ENCODE data around the gene C9orf85. TPM values are rescaled to one million over a fixed set of nuclear protein-coding genes. Genes with fewer than 3 reads are reported as not detected.

Gene C9orf85
- total RNA-seq, 1 donor from 2014 or later = 29.3 TPM

- H3K27me3 ChIP-seq = no peaks in the 10 kb centered on the region
- no peaks in the 10 kb centered on the region for H3F3A ChIP-seq (ENCODE audit: low read depth)
- no peak for DNase-seq (ENCODE audit: low spot score)
- H3K4me3 Mint-ChIP-seq = no peak overlapping the region
- no peak overlapping the region for H3K9ac ChIP-seq
- H3K36me3 Mint-ChIP-seq = no peaks in the 10 kb centered on the region
- no peak overlapping the region for H3K27ac Mint-ChIP-seq
- H3K4me3 ChIP-seq = no peak overlapping the region
- H3K27me3 Mint-ChIP-seq (ENCODE audit: insufficient read depth, low read depth) = peaks cover 5% of the 10 kb centered on the region
- no peaks in the 10 kb centered on the region for H3K36me3 ChIP-seq
- no peaks in the 10 kb centered on the region for H3K4me1 Mint-ChIP-seq
- H3K4me2 ChIP-seq = no peak overlapping the region
- H2AFZ ChIP-seq (replicated peaks) = no peak overlapping the region
- H3K4me1 ChIP-seq = peaks cover 9% of the 10 kb centered on the region
- no peaks in the 10 kb centered on the region for H3K9me3 Mint-ChIP-seq
- no peaks in the 10 kb centered on the region for H3K9me3 ChIP-seq (ENCODE audit: low read depth)
- no peaks in the 10 kb centered on the region for H4K20me1 ChIP-seq (ENCODE audit: low read depth)
- H3K27ac ChIP-seq = no peak overlapping the region
- H3K79me2 ChIP-seq (ENCODE audit: low read depth) = no peaks in the 10 kb centered on the region
- TF ChIP-seq CTCF (IDR thresholded peaks at IDR 0.05) (no peak), EZH2phosphoT487 (IDR thresholded peaks at IDR 0.05) (no peak), EZH2 (IDR thresholded peaks at IDR 0.05) (no peak)
These were observed 101.9 kb downstream of the C9orf85 start for GRCh38 chr9:72013292-72013760.

- Histone ChIP-seq H3K27ac (no peak overlapping the region), H3K9ac (no peak overlapping the region), H3K4me2 (no peak overlapping the region), H3K9me3 (ENCODE audit: low read depth) (no peaks in the 10 kb centered on the region), H3K79me2 (ENCODE audit: low read depth) (no peaks in the 10 kb centered on the region), H4K20me1 (ENCODE audit: low read depth) (no peaks in the 10 kb centered on the region), H3K4me1 (peaks cover 9% of the 10 kb centered on the region), H3F3A (ENCODE audit: low read depth) (no peaks in the 10 kb centered on the region), H3K36me3 (no peaks in the 10 kb centered on the region), H3K27me3 (no peaks in the 10 kb centered on the region), H3K4me3 (no peak overlapping the region), H2AFZ (replicated peaks) (no peak overlapping the region)
- no peaks in the 10 kb centered on the region for H3K27me3 Mint-ChIP-seq (ENCODE audit: insufficient read depth, low read depth)
- no peaks in the 10 kb centered on the region for H3K36me3 Mint-ChIP-seq
- H3K9me3 Mint-ChIP-seq = no peaks in the 10 kb centered on the region
- TF ChIP-seq EZH2phosphoT487 (IDR thresholded peaks at IDR 0.05) (no peak), CTCF (IDR thresholded peaks at IDR 0.05) (no peak), EZH2 (IDR thresholded peaks at IDR 0.05) (no peak)
- no peak overlapping the region for H3K27ac Mint-ChIP-seq
- H3K4me1 Mint-ChIP-seq = peaks cover 9% of the 10 kb centered on the region
- H3K4me3 Mint-ChIP-seq = no peak overlapping the region
- no peak for DNase-seq (ENCODE audit: low spot score)
These were observed 111.4 kb downstream of the C9orf85 start for GRCh38 chr9:72022841-72023240.

Small RNAs within 50 kb of the gene (small RNA-seq; reads per million reads assigned to genes)
- gene HSPB1P1 (not detected), gene RF00019 (not detected)

Other genes with a start within 250 kb of the C9orf85 start
- gene CEMIP2, start 143.1 kb upstream of the C9orf85 start, total RNA-seq (ENCODE audit: low replicate concordance) = 185 and 218 TPM in 2 replicates
- gene ABHD17B, start 446 bp upstream of the C9orf85 start, total RNA-seq (ENCODE audit: low replicate concordance) = 86.5 and 96.6 TPM in 2 replicates
- not detected in 2 replicates for gene C9orf57, start 149.0 kb downstream of the C9orf85 start, total RNA-seq (ENCODE audit: low replicate concordance)
- gene GDA, start 237.8 kb downstream of the C9orf85 start, total RNA-seq (ENCODE audit: low replicate concordance) = 2.5 and 2.7 TPM in 2 replicates